HG03558 (cell line): Measurements from ENCODE around the gene PHYHIPL.
"Not testable (repeated sequence)": the region's sequence is repeated elsewhere in the genome, so short reads cannot be mapped to it uniquely, and the experiment has no call there.

Source experiments
- ATAC-seq: cut with Tn5 transposase; IDR thresholded peaks from one replicate; pipeline ENCODE4 v1.9.1; 2021; ENCODE audit warnings: moderate number of reproducible peaks; ENCODE audit not compliant: unreplicated experiment; ENCODE audit errors: extremely low read depth

The PHYHIPL gene

DNA sequence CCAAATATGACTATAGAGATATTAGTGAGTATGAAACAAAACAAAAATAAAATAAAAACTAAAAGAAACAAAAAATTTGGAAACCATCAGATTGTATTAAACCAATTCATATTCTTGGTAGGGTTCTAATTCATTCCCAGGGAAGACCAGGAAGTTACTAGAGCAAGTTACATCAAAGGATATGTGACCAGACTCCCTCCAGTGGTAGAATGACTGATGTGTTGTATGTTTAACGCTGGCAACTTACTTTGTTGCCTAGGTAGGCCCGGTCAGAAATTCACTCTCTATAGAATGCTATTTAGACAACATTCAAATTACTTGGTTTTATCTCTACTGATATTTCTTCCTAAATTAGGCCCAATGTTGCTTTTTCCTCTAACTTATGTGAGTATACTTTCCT, 5.2 kb downstream of the PHYHIPL start:
- ATAC-seq = no peak

DNA sequence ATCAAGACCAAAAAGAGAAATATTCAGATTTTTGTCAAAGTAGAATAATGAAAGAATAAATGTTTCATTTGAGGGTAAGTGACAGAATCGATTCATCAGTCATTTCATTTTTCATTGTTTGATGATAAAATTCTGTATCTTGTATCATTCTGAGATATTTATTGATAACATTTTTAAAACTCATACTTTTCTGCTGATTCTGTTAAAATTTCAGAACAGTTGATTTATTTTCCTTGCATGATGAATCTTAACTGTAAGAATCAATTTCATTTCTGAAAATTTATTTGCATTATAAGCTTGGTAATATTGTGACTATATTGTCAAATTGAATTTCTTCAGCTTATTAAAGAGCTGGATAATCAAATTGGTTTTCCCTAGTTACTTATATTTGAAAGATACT, 13.9 kb downstream of the PHYHIPL start:
- ATAC-seq = no peak

DNA sequence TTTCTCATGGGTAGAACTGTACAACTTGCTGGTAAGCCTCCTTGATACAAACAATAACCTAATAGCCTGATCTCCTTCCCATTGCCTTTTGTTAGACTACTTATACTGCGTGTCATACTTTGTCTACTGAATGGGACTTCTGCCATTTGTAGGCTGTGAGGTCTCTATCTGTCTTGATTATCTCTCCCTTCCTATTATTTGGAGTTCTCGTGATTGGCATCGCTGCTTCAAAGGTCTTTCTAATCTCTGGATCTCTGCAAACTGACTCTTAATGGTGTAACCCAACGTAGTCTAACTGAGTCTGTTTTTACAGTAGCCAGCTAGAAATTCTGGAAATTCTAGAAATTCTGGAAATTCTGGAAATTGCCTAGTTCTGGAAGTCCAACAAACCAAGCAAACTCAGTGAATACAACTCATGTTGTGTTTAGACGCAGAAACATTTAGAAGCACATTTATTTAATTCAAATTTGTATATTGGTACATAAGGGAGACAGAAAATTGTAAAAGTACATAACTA, 29.8 kb downstream of the PHYHIPL start:
- no peak for ATAC-seq

DNA sequence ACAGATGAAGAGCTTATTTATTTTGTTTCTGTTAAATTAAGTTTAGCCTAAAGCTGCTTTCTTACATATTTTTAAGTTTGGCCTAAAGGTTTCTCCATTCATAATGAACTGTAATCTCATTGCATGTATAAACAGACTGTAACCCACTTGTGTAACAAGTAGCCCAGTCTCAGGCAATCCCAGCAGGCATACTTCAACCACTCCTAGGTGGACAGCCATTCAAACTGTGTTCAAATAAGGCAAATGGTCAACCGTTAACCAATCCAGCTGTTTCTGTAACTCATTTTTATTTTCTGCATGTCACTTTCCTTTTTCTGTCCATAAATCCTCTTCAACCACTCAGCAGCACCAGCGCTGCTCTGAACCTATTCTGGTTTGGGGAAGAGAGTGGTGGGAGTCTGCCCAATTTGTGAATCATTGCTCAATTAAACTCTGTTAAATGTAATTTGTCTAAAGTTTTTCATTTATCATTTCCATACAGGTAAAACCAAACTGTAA, 35.9 kb downstream of the PHYHIPL start:
- ATAC-seq = no peak

DNA sequence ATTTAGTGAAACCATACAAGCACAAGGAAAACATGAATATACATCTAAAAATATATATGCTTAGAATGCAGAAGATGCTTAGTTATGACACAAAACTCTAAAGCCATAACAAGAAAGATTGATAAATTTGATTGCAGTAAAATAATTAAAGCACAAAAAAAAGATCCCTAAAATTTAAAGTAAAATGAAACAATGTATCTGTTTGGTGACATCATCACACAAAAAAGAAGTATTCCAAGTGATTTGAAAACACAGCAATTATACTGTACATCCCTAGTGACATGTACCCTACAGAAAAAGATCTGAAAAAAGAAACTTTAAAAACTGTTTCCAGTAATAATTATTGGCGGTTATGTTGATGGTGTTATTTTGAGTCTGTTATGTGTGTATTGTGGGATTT, 37.7 kb downstream of the PHYHIPL start:
- ATAC-seq = no peak

DNA sequence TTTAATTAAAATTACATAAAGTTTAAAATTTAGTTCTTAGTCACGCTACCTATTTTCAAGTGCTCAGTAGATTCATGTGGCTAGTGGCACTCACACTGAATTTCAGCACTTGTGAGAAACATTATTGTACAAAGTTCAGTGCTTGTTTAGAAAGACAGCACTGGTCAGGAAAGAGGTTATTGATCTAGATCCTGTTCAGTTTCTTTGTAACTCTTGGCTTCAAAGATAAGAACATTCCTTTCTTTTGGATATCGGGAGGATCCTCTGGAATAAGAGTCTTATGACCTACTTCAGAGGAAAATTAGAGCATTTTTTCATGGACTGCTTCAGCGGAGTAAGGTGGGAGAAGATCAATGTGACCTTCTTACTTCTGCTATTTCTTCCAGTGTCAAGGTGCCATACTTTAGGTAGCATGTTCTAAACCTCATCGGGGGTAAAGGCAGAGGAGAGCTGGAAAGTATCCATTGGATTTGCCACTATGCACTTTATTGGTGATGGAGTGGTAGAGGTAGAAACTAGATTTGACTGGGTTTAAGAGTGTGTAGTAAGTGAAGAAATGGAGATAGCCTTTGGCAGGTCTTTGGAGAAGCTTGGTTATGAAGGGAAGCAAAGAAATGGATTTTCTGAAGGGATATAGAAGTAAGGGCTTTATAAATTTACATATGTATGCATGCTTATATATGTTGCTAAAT, 39.9 kb downstream of the PHYHIPL start:
- no peak for ATAC-seq

DNA sequence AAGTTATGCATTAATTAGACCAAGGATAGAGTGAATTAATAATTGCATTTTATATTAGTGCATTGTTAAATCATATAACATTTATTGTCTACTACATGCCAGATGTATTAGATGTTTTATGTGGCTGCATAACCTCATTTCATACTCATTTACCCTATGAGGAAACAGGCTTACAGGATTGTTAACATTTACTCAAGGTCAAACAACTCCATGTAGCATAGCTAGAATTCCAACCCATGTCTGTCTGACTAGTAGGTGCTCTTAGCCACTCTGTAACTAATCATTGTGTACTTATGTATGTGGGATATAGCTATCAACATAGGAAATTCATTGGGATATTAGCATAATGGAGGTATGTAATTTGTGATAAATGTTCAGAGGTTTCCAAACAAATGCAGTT, 46.3 kb downstream of the PHYHIPL start:
- no peak for ATAC-seq

DNA sequence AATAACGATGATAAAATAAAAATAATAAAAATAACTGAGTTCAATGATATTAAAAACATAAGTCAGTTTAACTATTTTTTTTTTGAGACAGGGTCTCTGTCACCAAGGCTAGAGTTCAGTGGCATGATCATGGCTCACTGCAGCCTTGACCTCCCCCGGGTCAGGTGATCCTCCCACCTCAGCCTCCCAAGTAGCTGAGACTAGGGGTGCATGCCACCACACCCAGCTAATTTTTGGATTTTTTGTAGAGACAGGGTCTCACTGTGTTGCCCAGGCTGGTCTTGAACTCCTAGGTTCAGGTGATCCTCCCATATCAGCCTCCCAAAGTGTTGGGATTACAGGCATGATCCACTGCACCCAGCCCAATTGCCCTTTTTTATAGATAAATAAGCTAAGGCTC, 47.2 kb downstream of the PHYHIPL start:
- not testable (repeated sequence) for ATAC-seq

DNA sequence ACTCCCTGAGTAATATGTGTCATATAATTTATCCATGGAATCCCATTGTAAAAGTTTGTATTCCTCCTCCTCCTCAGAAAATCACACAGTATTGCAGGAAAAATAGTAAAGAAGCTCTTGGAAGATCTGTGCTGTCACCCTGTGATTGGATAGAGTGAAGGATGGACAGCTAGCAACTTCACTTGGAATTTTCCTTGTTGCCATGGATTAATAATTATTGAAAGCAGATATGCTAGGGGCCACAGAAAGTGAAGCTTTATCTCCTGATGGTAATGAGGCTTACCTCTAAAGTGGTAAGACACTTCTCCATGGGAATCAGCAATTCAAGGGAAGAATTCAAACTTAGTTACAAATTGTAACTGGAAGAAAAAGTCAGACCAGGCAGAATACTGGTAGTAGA, 48.8 kb downstream of the PHYHIPL start:
- no peak for ATAC-seq

DNA sequence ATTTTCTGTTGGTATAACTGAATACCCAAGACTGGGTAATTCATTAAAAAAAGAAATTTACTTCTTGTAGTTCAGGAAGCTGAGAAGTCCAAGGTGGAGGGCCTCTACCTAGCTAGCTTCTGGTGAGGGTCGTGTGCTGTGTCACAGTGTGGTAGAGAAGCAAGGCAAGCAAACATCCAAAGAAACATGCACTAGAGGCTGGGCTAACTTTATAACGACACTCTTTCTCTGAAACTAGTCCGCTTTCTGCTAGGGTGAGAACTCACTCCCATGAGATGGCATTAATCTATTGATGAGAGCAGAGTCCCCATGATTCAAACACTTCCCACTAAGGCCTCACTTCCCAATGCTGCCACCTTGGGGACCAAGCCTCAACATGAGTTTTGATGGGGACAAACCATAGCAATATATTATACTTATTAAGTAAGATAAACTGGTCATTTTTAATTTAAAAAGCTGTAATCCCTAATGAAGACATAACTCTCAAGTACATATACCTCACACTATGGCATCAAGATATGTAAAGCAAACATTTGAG, 50.8 kb downstream of the PHYHIPL start:
- ATAC-seq = no peak

DNA sequence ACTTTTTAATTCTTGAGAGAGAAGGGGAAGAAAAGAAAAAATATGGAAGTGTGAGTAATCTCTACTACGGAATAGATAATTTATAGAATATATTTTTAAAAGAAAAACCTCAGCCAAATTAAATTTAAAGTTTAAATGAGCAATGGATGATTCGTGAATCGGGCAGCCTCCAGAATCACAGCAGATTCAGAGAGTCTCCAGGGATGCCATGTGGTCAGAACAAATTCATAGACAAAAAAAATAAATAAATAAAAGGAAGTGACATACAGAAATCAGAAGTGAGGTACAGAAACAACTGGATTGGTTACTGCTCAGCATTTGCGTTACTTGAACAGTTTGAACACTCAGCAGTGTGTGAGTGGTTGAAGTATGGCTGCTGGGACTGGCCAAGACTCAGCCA, 53.0 kb downstream of the PHYHIPL start:
- ATAC-seq = no peak

DNA sequence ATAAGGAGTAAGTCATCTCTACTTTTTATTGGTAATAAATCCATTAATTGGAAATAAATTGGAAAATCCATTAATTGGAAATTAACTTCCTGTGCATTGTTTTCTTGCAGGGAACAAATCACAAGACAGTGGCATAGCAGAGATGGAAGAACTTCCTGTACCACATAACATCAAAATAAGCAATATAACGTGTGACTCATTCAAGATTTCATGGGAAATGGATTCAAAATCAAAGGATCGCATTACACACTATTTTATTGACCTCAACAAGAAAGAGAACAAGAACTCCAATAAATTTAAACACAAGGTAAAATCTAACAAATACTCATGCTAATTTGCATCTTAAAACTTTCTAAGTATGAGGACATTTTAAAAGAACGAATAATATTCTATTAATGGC, 57.8 kb downstream of the PHYHIPL start:
- ATAC-seq = no peak

DNA sequence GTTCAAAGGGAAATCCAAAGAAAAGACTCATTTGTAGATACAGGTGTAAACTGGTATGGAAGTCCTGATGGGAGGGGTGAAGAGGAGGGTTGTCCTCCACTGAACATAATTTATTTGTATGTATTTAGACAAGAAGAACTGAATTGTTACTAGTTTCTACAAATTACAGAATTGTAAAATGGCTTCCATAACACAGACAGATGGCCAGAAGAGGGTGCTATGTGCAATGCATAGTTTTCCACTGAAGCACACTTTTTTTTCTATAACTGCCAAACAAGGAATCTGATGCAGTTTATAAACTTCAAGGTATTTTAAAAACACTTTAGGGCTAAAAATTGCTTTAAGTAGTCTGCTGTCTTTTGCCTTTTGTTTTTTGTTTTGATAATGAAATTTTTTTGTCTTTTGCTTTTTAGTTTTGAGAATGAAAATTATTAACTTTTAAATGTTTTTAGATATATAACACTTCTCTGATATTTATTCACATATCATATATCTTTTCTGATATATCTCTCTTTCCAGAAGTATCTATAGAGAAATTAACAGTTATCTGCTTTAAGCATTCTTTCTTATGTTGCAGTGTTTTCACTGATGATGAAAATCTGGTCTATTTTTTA, 58.5 kb downstream of the PHYHIPL start:
- ATAC-seq = no peak

DNA sequence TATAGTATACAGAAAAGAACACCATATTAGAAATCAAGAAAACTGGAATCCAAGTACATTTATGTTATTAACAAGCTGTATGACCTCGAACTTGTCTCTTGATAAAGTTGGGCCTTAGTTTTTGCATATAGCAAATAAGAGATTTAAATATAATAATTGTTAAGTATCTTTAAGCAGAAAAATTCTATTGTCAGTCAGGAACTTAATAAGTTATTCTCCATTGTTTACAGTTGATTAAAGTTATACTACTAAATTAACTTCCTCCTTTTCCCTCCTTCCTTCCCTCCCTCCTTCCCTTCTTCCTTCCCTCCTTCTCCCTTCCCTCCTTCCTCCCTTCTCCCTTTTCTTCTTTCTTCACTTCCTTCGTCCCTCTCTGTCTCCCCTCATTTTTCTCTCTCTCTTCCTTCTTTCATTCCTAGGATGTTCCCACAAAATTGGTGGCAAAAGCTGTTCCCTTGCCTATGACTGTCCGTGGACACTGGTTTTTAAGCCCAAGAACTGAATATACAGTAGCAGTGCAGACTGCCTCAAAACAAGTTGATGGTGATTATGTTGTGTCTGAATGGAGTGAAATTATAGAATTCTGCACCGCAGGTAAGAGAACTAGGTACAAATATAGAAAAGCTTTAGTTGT, 59.7 kb downstream of the PHYHIPL start:
- ATAC-seq = no peak

DNA sequence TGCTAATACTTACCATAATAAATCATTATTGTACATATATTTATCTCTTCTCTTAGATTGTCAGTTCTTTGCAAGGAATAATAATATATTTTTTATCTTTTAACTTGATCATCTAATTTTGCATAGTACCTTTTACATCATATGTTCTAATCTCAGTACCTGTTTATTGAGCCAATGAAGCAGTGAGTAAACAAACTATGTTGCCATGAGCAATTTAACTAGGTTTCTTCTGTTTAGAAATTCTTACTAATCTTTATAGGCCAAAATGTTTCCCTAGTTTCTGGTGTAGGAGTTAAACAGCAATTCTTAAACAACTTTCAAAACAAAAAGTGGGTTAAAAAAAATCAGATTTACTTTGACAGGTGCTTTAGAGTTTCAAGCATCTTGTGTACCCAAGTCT, 61.3 kb downstream of the PHYHIPL start:
- no peak for ATAC-seq

DNA sequence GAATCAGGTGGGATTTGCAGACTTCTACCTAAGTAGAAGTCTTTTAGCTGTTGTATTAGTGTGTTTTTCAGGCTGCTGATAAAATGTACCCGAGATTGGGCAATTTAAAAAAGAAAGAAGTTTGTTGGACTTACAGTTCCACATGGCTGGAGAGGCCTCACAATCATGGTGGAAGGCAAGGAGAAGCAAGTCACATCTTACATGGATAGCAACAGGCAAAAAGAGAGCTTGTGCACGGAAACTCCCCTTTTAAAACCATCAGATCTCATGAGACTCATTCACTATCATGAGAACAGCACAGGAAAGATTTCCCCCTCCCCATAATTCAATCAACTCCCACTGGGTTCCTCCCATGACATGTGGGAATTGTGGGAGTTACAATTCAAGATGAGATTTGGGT, 62.7 kb downstream of the PHYHIPL start:
- ATAC-seq = not testable (repeated sequence)

DNA sequence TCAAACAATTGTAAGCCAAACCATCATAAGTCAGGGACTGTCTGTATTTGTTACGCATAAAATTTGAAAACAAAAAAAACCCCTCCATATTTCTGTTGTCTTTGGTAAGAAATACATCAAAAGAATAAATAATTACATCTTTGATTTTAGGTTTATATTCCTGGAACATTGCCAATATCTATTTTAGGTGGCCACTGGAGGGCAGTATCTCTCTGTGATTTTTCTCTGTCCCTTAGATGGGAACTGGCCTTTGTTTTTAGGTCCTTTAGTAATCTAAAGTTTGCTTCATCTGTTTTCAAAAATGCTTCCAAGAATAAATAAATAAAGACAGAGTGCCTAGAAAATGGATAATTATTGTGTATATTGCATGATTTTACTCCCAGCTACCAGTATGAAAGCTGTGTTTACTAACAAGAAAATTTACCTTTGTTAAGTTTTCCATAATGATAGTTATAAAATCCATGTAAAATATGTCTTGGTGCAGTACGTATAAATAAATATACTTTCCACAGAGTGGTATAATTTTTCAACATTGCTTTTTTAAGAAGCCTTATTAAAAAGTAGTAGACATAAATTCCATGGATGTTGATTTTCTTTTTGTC, 64.2 kb downstream of the PHYHIPL start:
- no peak for ATAC-seq

DNA sequence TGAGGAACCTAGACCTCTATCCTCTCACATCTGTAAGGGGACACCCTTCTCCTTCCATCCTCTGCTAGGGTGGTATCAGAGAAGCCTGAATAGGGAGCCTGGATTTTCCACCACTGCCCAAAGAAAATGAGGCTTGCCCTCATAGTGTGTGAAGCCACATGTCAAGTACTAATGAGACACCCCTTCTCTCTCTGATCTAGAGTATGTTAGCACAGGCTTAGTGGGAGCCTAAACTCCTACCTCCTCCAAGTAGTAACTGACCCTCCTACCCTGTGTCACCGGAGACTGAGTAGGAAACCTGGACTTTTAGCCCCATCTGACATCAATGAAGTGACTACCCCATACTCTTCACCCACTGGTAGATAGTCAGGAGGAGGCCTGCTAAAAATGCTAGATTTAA, 65.6 kb downstream of the PHYHIPL start:
- no peak for ATAC-seq

DNA sequence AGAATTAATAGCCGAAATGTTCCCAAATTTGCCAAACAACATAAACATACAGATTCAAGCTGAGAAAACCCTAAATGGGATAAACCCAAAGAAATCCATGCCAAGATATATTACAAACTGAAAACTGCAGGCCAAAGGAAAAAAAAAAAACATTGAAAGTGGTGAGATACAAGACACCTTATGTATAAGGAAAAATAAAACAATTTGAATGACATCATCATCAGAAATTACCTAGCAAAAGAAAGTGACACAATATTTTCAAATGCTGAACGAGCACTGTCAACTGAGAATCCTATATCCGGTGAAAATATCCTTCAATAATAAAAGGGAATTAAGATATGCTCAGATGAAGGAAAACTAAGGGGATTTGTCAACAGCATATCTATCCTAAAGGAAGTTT, 66.5 kb downstream of the PHYHIPL start:
- ATAC-seq = no peak

DNA sequence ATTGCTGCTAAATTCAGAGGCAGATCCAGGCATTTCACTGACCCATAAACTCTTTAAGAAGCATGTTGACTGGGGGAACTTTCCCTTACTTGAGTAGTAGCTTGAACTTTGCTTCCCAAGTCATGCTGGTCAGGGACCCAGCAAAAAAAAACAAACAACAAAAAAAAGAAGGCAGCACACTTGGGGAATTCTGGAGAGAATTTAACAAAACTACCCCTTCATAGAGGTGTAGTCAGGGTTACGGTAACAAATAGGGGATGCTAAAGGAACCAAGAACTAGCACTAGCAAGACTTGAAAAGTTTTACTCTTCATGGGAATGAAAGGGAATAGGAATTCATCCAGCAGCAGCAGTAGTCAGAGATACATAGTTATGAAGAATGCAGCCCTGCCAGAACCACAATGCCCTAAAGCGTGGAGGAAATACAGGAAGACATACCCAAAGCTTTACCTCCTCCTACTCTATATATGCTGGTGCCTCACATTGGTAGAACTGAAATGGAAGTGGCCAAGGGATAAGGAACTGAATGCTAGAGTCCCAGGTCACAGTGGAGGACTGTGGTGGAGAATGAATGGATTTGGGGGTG, 67.3 kb downstream of the PHYHIPL start:
- no peak for ATAC-seq
